GM10266 (cell line): ENCODE results near the gene STX10.
"Not testable (repeated sequence)": the region's sequence is repeated elsewhere in the genome, so short reads cannot be mapped to it uniquely, and the experiment has no call there.

Source experiments
- DNase-seq: peaks from one replicate; pipeline ENCODE4 v3.0.0; 2012; ENCODE audit errors: extremely low spot score
- TF ChIP-seq, protein P1 (sequence below): IDR thresholded peaks from 2 replicates; pipeline ENCODE4 v1.5.1; 2012; ENCODE audit warnings: mild to moderate bottlenecking, low read depth; ENCODE audit not compliant: control insufficient read depth, insufficient read depth; ENCODE audit errors: missing control alignments

Gene STX10, protein sequence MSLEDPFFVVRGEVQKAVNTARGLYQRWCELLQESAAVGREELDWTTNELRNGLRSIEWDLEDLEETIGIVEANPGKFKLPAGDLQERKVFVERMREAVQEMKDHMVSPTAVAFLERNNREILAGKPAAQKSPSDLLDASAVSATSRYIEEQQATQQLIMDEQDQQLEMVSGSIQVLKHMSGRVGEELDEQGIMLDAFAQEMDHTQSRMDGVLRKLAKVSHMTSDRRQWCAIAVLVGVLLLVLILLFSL

DNA sequence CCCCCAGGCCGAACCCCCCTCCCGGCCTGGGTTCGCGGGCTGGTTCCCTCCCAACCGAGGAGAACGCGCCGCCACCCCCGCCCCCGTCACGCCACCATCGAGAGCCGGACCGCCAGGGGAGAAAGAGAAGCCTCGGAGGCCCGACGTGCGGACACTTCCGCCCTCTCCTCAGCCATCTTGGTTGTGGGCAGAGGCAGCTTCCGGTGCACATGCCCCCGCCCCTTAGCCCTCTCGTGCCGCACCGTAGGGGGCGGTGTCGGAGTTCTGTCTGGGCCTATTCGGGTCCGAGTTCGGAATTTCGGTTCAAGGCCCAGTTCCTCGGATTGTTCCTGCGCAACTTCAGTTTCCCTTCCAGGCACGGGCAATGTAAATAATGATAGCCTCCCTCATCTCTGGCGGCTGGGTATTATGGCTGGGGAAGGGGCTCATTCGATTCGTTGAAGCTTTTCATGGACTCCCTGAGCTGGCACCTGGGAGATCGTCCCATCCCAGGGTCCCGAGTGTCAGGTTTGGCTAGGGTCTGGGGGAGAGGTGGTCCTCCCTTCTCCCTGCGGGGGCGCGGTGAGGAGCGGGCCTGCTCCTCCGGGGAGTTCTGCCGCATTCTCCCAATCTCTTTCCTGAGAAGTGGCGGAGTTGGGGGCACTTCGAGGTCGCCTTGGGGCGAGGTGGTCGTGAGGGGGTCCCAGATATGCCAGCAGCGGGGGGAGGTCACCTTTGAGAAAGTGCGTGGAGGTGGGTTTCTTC is at the start of gene STX10, which contains the start of gene IER2:
STX10 (minus strand) TSS at position 189 of the 744 bp plus-strand sequence. CDS start 202 bp downstream, outside the sequence.
IER2 (plus strand) TSS at position 225 of the 744 bp plus-strand sequence. CDS start 2,776 bp downstream, outside the sequence.
- TF ChIP-seq, protein P1, sequence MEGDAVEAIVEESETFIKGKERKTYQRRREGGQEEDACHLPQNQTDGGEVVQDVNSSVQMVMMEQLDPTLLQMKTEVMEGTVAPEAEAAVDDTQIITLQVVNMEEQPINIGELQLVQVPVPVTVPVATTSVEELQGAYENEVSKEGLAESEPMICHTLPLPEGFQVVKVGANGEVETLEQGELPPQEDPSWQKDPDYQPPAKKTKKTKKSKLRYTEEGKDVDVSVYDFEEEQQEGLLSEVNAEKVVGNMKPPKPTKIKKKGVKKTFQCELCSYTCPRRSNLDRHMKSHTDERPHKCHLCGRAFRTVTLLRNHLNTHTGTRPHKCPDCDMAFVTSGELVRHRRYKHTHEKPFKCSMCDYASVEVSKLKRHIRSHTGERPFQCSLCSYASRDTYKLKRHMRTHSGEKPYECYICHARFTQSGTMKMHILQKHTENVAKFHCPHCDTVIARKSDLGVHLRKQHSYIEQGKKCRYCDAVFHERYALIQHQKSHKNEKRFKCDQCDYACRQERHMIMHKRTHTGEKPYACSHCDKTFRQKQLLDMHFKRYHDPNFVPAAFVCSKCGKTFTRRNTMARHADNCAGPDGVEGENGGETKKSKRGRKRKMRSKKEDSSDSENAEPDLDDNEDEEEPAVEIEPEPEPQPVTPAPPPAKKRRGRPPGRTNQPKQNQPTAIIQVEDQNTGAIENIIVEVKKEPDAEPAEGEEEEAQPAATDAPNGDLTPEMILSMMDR: peak; percentile 58

DNA sequence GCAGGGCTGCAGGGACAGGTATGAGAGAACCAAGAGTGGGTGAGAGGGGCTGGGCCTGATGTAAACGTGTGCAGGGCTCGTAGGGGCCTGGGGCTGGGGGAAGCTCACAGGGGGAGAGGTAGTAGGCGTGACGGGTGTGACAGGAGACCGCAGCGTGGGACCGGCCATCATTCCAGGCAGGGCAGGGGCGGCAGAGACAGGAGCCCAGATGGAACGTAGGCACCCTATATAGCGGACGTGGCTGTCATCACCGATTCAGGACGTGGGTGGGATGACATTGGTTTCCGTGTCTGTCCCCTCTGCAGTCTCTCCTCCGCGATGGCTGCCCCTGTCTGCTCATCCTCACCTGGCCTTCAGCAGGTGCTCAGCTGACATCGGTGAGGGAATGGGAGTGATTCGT is 48.5 kb upstream of the STX10 start:
- DNase-seq: no peak
- TF ChIP-seq, protein P1: no peak

More for the DNA sequence above, at the start of gene STX10, which contains the start of gene IER2:
- peak; percentile 96 for DNase-seq

DNA sequence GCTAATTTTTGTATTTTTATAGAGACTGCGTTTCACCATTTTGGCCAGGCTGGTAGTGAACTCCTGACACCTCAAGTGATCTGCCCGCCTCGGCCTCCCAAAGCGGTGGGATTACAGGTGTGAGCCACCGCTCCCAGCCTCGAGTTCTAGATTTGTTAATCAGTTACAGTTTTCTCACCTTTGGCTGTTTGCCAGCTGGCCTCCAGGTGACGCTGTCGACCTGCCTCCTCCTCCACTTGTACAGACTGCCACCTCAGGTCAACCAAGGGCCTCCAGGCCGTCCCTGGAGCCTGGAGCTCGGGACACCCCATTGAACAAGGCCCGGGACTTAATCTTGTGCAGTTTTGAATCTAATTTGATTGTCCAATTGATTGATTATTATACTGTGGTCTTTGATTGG is 45.5 kb upstream of the STX10 start:
- DNase-seq: peak; percentile 74
- TF ChIP-seq, protein P1: peak; percentile 83

DNA sequence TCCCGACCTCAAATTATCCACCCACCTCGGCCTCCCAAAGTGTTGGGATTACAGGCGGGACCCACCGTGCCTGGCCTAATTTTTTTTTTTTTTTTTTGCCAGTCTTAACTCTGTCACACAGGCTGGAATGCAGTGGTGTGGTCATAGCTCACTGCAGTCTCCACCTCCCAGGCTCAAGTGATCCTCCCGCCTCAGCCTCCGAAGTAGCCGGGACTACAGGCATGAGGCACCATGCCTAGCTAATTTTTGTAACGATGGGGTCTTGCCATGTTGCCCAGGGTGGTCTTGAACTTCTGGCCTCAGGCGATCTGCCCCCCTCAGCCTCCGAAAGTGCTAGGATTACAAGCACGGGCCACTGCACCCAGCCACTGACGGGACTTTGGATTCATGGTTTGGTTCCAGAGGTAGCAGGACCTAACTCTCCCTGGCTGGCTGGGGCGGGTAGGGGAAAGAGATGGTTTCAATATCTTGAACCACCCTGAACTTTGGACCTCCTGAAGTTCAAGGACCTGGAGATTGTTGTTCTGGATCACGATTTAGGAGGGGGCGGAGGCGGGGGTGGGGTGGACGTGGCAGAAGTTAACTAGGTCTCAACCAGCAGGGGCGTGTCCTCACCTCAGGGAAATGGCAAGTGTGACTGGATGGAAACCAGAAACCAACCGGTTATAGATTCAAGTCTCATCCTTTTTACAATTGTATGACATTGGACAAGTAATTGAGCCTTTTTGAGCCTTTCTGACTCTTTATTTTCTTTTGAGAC is 40.8 kb upstream of the STX10 start:
- TF ChIP-seq, protein P1: no peak
- DNase-seq: peak; percentile 5

DNA sequence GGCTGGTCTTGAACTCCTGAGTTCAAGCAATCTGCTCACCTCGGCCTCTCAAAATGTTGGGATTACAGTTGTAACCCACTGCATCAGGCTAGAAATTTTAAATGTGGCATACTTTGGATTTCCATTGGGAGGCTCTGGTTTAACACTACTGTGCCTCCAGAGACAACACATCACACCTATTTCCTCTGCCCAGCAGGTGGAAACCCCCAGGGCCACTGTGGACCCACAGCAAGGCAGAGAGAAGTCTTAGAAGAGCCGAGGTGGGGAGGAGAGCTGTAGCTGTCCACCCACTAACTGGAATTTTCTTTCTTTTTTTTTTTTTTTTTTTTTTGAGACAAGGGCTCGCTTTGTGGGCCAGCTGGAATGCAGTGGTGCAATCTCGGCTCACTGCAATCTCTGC is 39.4 kb upstream of the STX10 start:
- TF ChIP-seq, protein P1: no peak

DNA sequence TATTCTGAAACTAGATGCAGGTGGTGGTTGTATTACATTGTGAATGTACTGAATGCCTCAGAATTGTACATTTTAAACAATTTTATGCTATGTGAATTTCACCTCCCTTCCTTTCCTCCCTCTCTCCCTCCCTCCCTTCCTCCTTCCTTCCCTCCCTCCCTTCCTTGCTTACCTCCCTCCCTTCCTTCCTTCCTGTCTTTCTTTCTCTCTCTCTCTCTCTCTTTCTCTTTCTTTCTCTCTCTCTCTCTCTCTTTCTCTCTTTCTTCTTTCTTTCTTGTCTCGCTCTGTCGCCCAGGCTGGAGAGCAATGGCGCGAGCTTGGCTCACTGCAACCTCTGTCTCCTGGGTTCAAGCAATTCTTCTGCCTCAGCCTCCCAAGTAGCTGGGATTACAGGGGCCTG is 37.2 kb upstream of the STX10 start:
- no peak for DNase-seq
- TF ChIP-seq, protein P1: no peak

More for the DNA sequence above, 39.4 kb upstream of the STX10 start:
- DNase-seq: peak; percentile 23

DNA sequence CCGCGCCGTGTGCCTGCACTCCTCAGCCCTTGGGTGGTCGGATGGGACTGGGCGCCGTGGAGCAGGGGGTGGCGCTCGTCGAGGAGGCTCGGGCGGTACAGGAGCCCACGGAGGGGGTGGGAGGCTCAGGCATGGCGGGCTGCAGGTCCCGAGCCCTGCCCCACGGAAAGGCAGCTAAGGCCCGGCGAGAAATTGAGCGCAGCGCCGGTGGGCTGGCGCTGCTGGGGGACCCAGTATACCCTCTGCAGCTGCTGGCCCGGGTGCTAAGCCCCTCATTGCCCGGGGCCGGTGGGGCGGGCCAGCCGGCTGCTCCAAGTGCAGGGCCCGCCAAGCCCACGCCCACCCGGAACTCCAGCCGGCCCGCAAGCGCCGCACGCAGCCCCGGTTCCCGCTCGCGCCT is 36.5 kb upstream of the STX10 start:
- DNase-seq: not testable (repeated sequence)

DNA sequence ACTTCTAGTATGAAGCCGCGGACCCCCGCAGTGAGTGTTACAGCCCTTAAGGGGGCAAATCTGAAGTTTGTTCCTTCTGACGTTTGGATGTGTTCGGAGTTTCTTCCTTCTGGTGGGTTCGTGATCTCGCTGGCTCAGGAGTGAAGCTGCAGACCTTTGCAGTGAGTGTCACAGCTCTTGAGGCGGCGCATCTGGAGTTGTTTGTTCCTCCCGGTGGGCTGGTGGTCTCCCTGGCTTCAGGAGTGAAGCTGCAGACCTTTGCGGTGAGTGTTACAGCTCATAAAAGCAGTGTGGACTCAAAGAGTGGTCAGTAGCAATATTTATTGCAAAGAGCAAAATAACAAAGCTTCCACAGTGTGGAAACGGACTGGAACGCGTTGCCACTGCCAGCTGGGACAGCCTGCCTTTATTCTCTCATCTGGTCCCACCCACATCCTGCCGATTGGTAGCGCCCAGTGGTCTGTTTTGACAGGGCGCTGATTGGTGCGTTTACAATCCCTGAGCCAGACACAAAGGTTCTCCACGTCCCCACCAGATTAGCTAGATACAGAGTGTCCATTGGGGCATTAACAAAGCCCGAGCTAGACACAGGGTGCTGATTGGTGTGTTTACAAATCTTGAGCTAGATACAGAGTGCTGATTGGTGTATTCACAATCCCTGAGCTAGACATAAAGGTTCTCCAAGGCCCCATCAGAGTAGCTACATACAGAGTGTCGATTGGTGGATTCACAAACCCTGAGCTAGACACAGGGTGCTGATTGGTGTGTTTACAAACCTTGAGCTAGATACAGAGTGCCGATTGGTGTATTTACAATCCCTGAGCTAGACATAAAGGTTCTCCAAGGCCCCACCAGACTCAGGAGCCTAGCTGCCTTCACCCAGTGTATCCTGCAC is 35.8 kb upstream of the STX10 start:
- not testable (repeated sequence) for DNase-seq

DNA sequence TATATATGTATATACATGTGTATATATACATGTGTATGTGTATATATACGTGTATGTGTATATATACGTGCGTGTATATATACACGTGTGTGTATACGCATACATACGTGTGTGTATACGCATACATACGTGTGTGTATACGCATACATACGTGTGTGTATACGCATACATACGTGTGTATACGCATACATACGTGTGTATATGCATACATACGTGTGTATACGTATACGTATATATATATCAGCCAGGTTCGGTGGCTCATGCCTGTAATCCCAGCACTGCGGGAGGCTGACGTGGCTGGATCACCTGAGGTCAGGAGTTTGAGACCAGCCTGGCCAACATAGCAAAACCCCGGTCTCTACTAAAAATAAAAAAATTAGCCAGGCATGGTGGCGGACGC is 34.8 kb upstream of the STX10 start:
- DNase-seq: not testable (repeated sequence)
